Measurements from ENCODE around the gene DGKI.
A peak's percentile ranks its signal among the peaks of the same experiment; 100 is the strongest.

The DGKI gene

DNA sequence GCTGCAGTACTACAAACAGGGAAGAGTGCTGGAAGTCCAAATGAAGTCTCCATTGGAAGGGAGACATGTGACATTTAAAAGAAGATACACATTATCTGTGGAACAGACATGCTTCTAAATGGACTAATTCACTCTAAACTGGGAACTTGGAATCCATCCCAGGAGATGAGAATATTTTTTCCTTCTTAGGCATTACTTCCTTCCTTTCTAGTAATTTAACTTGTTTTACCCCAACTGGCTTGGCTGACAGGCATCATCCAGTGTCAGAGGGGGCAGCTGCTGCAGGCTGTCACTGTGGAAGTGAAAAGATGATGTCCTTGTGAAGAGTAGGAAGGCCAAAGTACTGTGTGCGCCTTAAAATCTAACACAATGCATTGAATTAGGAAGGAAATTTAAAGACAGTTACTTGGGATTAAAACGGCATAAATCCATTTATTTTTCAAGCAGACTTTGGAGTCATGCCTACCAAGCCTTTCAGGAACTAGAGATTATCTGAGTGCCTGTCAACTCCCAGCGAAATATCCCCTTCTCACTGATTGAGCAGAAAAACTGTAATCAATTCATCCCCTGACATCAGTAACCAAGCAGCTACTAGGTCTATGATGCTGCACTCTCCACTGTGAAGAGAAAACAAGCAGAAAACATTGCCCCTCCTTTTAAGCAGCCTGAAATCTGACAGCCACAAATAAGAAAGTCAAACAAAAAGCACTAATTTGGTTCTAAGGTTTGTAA lies 161.2 kb downstream of the DGKI start:
- DNase-seq: no peak

DNA sequence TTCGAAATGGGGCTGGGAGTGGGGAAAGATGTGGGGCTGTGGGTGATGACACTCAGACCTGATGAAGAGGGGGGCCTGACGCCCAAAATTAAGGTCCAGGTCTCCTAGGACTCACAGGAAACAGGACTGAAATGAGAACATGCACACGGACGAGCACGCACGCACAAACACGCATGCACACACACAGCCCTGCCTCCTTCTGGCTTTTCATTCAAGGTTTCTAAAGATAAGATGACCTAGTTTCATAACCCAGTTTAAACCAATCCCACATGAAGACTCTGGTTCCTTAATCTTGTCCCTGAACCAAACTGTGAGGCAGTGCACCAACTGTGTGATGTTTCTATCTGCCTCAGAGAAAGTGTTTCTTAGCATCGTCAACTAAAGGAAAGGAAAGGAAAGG lies 162.0 kb downstream of the DGKI start:
- DNase-seq: no peak

DNA sequence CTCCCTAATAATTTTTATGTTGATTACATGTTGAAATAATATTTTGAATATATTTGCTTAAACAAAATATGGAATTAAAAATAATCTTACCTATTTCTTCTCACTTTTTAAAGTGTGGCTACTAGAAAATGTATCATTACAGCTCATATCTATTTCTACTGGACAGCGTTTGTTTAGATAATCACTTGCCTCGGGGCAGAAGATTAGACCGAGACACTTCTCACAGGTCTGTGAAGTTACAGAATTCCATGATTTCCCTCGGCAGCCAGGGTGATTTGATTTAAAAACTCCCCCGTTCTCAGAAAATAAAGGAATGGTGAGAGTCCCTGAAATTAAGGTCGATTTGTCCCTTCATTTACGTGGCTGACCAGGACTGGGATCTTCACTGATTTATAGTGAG lies 162.5 kb downstream of the DGKI start:
- no peak for DNase-seq

DNA sequence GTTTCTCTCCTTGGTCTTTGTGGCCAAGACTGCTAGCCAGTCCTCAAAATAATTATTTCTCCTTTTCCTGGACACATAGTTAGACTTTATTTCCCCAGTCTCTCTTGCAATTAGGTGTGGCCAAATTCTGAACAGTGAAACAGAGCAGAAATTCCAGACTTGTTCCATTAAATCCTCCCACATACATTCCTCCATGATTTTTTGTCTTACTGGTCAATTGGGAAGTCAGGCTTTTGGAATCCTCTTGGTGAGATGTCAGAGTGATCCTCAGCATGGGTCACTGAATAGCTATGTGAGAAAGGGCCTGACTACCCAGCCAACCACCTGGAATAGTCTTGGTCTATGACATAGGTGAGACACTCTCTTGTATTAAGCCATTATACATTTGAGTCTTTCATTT lies 164.2 kb downstream of the DGKI start:
- DNase-seq: no peak

DNA sequence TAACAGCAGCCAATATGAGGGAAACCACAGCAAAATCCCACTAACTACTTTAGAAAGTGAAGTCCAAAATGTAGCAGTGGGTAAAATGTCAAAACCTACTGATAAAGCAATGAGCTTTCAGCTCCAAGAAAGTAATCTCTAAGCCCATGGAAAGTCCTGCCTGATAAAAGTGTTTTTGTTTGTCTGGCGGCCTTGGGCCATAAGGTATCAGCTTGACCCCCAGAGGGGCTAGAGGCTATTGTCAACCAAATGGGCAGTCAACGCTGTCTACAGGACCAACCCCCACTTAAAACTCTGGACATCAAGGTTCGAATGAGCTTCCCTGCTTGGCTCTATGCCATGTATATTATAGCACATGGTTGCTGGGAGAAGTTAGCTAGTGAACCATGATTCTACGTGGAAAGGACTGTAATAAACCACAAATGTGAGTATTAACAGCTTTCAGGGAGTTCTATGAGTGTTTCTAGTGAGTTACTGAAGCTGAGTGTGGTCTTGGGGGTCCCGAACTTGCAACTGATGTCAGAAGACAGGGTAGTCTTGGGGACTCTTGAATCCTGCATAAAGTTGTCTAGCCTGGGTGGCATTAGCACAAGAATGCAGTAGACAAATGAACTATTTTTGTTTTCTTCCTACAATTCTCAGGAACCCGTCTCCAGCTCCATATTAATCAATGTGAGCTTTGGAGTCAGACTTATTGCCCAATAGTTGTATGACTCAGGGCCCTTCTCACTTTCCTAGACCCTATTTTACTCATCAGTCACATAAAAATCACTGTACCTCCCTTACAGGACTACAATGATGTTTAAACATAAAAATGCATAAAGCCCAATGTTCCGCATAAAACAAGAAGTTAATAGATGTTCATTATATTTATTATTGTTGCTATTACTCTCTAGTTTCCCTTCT lies 164.9 kb downstream of the DGKI start:
- DNase-seq: no peak

DNA sequence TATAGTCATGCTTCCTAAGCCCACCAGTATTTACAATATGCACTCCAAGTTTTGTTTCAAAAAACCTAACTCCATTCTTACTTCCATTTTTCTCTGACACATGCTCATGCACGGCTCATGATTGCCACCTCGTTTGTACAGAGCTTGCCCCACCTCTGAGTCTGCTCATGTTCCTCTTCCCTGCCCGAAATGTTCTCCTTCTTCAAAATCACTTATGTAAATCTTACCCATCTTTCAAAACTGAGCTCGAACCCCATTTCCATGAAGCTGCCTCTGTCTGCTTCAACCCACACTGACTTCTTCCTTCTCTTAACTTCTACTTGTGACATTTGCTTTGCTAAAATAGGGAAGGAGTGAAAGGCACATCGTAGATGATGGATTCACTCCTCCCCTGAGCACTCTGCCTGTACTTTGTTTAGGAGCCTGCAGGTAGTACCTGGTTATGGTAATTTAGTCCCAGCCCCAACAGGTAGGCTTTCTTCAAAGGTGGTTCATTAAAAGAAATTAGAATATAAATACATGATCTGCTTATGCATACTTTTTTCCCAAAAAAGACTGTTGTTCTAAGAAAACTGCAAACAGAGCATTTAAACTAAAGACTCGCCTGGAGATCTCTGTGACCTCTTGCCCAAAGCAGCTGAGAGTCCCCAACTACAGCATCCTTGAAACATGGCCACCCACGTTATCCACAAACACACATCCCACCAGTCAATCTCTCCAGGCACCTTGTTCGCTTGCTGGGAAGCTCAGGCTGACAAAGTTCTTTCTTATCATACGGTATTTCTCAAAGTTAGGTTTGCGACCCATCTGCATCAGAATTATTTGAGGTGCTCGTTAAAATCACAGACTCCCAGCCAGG lies 172.0 kb downstream of the DGKI start:
- DNase-seq: no peak

DNA sequence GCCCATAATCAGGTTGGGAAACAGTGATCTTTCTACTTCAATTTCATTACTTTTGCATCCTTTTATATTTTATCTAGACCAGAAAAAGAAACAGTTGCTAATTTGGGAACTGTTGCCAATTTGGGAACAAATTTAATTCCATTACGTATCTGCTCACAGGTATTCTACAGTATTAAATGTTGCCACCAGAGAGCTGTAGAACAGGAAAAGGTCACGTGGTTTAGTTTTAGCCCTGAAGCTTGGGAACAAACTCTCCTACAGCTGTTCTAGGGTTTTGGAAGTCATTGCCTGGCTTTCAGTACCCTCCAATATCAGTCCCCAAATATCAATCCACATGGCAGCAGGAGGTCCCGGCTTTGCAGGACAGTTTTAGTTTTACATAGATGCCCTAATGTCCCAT lies 172.7 kb downstream of the DGKI start:
- no peak for DNase-seq

DNA sequence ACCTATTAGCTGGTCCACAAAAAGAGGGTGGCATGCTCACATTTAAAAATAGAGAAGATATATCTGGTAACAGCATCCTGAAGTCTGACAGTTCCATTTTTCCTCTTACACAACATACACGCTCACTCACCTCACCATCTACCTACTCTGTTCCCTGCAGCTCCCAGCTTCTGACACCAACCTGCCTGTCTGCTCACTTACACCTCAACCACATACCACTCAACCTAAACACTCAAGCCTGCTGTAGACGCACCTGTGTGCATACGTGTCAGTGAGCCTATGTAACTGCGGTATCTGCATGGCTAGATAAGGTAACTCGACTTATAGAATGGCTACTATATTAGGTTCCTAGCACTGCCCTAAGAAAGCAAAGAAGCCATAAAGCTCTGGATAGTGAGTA lies 174.9 kb downstream of the DGKI start:
- DNase-seq: no peak

DNA sequence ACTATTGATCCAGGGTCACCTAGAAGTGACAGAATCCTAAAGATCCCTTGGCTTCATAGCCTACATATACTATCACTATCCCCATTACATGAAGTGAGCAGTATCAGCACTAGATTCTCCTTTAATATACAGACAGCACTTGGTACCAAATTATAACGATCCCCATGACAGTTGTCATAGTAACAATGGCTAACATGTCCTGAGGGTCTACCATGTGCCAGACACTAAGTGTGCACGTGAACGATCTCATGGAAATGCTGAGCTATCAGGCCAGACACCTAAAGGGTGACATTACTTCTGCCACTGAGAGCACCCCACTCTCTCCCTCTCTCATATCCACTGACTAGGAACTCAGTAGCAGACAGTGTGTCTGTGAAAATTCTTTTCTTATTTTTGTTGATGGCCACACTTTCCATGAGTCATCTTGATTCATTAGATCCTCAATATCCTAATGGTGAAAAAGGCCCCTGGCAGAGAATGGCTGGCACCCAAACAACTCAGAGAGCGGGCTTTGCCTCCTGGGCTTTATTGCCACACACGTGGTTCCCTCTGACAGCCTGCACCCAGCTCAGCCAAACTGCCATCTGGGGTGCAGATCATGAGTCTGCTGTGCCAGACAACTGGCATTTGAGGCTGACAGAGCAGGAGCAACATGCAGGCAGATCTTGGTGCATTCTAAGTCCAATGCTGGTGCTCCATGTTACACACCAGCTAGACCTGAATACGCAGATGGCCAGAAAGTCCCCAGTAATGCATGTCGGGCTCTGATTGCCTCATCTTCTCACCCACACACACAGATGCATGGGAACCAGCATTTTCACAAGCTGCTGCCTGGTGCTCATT lies 176.3 kb downstream of the DGKI start:
- DNase-seq: no peak

DNA sequence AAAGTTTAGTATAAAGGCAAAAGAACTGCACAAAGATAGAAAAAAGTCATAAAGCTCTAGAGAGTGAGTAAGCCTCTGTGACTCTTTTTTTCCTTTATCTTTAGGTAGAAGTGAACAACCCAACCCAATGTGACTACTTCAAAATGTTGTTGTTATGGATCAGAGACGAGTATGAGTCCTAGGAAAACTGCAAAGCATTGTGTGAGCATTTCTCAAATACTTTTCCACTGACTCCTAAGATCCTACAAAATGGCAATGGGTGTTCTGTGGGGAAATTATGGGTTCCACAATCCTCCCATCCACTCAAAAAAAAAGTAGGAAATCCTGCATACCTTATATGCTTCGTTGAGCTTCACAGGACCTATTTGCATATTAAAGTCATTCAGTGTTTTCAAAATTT lies 177.1 kb downstream of the DGKI start:
- no peak for DNase-seq

DNA sequence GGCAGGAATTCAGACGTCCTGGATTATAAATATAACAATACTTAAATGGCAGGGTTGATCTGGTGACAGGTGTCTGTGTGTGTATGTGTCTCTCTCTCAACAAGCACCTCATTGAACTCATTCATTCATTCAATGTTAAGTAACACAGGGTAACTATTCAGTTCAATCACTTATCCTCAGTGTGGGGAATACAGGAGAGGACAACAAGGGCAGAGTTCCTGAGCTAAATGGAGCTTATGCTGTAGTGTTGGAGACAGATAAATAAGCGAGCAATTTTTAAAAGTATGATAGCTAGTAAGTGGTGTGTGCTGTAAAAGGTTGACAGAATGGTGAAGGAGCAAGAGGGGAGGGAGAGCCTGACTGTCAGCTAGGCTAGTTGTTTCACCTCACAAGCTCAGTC lies 178.4 kb downstream of the DGKI start:
- DNase-seq: no peak

DNA sequence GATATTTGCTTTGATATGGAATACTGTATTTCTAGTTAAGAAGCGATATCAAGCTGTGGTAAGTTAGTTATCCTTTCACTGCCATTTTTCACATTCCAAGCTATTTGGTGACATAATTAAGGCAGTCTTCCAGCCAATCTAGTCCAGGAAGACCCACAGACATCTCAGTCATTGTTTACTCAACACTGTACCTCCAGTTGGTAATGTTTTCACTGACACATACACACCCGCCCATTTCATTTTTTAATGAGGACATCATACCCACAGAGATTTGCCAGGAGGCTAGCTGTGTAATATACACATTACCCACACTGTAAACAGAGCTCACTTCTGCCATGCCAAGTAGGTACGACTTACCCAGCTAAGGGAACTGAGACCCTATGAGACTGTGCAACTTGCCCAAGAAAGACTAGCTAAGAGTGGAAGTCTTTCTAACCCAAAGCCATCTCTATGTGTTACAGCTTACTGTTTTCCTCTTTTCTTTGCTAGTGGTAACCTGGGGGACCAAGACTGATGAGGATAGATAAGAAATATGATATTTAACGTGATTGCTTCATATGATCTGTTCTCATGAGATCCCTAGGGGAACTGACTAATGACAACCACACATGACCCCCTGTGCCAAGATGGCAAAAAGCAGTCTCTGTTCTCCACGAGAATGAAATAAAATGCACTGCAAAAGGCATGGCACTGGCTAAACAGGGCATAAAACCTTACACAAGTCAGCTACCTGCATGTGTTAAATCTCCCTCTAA lies 179.0 kb downstream of the DGKI start:
- no peak for DNase-seq

DNA sequence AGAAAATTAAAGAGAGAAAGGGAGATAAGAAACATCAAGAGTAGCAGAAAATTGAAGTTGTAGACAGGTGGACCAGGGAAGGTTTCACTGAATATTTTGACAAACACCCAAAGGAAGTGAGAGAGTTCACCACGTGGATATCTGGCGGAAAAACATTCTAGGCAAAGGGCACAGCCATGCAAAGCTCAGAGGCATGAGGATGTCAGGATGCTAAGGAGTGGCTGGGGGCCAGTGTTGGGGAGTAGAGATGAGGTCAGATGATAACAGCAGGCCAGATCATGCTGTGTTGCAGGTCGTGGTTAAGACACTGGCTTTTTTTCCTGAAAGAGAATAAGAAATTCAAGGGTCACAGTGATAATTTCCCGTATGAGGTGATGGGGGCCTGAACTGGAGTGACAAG lies 181.9 kb downstream of the DGKI start:
- no peak for DNase-seq

DNA sequence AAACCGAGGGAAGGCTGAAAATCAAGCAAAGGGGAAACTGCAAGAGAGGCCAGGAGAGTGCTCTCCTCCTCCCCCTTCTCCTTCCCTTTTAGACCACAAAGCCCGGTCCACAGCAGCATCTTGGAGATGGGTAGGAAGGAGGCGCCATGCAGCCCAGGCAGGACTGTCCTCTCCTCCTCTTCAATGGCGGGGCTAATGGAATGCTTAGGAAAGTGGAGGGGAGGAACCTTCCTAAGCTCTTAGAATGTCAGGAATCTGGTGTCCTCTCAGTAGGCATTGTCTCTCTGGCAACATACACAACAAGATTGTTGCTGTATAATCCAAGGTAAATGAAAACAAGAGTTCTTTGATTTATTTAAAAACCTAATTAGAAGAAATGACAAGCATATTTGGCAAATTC lies 185.1 kb downstream of the DGKI start:
- DNase-seq: no peak

DNA sequence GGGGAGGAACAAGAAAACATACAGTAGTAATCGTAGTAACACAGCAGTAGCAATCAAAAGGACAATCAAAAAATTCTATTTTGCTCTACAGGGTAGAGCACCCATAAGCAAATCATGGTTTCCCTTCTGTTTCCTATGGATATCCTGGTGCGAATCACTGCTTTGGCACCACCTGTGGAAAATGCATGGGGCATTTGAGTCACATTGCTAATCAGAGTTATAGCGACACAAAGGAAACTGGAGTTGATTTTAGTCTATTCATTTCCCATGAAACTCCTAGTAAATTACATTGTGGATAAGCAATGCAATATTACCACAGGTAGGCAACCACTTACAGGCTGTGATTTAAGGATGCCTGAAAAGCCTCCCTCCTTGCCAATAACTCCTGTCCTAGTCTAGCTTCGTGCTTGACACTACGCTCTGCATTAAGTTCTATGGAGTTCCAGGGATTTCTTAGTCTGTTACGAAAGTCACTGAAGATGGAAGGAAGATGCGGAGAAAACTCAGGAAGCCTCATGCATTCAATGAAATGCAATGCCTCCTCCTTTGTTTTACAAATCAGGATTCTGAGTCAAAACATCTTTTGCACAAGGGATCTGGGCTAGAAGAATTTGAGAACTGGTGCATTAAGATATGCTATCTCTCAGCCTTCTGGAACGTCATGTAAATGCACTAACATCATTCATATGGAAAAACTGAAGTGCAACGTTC lies 188.4 kb downstream of the DGKI start:
- no peak for DNase-seq

DNA sequence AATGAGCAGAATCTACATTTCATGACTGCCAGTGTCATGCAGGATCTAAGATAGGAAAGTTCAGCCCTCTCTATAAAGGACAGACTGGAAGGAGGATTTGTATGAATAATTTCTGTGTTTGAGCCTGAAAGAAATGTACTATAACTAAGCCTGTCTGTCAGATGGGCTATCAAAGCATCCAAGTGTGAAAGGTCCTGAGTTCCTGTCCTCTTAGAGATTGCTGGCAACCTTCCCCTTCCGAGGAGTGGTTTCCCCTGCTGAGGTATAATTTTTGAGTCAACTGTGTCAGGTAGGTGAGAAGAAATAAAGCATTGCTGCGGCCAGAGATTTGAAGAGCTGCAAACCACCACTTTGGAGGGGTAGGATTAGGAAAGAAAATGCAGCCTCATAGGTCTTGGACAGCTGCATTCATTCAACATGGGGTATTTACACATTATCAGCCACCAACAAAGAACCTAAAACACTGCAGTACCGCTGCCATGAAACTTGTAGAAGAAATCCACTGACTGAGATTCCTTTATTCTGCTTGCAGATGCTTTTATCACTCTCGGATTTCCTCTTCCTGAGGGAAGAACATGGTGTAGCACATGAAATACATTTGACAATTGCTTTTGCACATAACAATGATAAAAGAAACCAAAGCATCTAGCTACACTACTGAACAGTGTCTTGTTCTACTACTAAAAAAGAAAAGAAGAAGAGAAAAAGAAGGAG lies 189.1 kb downstream of the DGKI start:
- no peak for DNase-seq

DNA sequence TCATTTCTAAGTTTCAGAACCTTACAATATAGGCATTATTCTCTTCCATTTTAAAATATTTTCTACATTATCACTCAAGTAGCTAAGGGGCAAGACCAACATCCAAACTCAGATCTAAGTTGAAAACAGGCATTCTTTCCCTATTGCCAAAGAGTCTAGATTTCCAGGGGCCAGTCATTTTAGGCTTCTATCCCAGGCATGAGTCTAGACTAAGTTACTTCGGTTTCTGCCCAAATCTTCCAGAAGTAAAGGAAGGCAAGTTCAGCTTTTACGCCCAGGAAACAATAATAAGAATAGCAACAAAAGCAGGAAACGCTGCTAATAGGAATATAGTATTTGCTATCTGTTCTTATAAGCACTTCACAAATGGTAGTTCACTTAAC lies 189.9 kb downstream of the DGKI start:
- no peak for DNase-seq

DNA sequence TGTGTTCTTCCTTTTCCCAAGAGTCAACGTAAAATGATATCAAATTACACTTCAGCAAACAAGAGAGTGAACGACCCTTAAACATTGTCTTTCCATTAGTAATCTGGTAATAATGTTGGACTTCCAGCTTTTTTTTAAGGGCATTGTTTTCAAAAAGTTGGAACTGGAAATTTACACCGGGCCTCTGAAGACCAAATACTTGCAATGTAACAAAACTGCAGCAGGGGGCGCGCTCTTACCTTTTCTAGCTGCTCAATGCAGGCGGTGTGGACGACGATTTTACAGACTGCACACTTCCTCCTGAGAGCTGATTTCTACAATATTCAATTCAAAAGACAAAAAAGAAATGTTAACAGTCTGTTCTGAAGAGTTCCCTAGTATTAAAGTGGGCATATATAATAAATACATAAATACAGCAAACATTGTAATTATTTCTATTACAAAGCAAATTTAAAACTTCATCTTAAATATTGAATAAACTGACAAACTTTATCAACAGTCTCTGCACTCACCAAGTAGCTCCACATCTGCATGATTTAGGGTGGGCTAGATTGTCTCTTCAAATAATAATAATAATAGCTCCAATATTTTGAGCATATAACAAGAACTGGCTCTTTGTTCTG lies 190.4 kb downstream of the DGKI start:
- DNase-seq: peak in 1 of 2 experiments; percentile 50

DNA sequence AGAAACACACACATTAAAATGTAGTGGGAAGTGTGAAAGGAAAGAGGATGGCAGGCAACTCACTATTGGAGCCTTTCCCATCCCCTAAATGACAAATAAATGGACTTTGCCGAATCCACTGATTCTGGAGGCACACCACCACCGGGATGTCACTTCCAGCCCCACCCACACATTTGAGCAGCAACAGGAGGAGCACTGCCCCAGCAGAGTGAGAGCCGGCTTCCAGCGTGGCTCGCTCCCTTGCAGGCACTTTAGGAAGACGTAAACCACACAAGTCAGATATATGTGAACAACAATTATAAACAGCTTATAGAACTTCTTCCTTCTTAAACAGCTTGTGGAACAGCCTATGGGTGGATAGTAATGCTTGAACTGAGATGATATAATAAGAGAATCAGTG lies 191.0 kb downstream of the DGKI start:
- no peak for DNase-seq

DNA sequence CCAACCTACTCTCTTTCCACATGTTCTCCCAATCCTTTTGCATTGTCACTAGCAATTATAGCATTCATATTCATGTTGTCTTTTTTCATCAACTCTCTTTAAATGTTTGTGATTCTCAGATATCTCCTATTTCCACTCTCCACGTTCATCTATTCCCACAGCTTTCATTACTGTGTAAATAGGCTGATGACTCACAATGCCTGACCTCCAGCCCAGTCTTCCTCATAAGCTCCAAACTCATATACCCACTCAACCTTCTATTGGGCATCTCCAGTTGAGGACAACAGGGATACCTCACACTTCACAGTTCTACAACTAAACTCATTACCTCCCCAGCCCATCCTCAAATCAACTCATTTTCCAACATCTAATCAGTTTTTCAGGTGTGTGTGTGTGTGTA lies 194.1 kb downstream of the DGKI start:
- no peak for DNase-seq
